GM12872 (cell line): ENCODE measurements around the gene ELSPBP1.
A peak's percentile ranks its signal among the peaks of the same experiment; 100 is the strongest.

Source experiments
- TF ChIP-seq, protein P1 (sequence below): IDR thresholded peaks from 3 replicates; pipeline ENCODE4 v1.5.1; 2011; ENCODE audit warnings: low read depth, mild to moderate bottlenecking, low read length, moderate library complexity; ENCODE audit not compliant: insufficient read depth

Gene ELSPBP1

DNA sequence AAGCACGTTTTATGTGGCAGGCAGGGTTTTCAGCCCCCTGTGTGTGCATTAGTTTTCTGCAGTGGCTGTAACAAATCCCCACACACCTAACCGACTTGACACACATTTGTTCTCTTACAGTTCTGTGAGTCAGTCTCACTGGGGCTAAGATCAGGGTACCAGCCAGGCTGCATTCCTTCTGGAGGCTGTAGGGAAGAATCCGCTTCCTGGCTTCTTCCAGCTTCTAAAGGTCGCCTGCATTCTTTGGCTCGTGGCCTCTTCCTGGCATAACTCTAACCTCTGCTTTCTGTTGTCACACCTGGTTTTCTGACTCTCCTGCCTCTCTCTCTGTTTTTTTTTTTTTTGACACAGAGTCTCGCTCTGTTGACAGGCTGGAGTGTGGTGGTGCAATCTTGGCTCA is 6.4 kb downstream of the ELSPBP1 start:
- TF ChIP-seq, protein P1, sequence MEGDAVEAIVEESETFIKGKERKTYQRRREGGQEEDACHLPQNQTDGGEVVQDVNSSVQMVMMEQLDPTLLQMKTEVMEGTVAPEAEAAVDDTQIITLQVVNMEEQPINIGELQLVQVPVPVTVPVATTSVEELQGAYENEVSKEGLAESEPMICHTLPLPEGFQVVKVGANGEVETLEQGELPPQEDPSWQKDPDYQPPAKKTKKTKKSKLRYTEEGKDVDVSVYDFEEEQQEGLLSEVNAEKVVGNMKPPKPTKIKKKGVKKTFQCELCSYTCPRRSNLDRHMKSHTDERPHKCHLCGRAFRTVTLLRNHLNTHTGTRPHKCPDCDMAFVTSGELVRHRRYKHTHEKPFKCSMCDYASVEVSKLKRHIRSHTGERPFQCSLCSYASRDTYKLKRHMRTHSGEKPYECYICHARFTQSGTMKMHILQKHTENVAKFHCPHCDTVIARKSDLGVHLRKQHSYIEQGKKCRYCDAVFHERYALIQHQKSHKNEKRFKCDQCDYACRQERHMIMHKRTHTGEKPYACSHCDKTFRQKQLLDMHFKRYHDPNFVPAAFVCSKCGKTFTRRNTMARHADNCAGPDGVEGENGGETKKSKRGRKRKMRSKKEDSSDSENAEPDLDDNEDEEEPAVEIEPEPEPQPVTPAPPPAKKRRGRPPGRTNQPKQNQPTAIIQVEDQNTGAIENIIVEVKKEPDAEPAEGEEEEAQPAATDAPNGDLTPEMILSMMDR = no peak

DNA sequence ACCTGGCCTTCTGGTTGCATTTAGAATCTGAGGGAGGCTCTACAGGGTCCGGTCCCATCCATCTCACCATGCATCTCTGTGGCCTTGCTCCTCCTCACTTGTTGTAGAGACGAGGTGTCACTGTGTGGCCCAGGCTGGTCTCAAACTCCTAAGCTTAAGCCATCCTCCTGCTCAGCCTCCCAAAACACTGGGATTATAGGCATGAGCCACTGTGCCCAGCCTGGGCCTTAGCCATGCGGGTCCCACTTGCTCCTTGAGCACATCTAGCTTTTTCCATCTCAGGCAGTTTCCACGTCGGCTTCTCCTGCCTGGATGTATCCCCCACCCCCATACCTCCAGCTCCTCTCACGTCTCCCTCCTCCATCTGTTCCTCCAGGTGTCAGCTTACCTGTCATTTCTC is 9.8 kb downstream of the ELSPBP1 start:
- TF ChIP-seq, protein P1 = no peak

DNA sequence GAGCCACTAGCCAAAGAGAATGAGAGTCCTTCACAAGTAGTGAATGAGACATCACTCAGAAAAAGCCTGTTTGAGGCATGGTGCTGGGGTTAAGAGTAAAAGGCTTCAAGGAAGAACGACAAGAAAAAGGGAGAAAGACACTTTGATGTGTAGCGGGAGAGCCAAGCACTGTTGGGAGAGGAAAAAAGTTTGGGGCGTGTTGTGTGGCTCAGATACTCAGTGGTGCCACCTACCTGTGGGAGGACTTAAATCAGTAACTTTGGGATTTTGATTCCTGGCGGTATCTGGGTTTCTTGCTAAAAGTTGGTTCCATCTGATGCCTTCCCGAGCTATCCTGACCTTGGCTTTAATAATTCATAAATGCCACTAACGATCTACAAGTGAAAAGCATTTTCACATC is 12.3 kb downstream of the ELSPBP1 start:
- TF ChIP-seq, protein P1 = peak; percentile 45; the same call in 2 of the 3 replicates

DNA sequence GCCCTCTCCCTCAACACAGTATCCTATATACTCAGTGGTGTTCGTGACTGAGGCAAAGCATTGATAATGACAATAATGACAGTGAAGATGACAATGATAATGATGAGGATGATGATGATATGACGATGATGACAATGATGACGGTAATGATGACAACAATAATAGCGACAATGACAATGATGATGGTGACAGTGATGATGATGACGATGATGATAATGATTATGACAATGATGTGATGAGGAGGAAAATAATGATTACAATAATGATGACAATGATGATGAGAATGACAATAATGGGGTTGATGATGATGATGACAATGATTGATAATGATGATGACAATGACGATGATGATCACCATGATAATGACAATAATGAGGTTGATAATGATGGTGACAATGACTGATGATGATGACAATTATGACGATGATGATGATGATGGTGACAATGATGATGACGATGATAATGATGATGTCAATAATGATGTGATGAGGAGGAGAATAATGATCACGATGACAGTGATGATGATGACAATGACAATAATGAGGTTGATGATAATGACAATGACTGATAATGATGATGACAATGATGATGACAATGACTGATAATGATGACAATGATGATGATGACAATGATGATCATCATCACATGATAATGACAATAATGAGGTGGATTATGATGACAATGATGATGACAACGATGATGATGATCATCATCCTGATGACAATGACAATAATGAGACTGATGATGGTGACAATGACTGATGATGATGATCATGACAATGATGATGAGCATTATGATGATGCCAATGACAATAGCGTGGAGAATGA is 16.7 kb downstream of the ELSPBP1 start:
- TF ChIP-seq, protein P1 = no peak

DNA sequence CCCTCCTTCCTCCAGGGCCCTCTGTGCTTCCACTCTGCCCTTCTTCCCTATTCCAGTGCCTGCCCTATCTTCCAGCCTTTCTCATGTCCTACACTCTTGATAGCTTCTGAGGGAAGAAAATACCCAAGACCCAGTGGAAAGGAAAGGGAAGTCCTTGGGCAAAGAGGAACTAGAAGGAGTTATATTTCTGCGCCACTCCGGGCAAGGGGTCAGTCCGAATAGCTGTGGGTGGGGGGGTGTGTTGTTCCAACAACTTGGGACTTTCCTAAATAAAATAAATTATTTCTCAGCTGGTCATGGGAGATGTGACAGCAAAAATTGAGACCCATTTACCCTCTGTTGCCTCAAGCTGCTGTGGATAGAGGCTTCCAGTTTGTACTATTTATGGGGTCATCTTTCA is 26.3 kb downstream of the ELSPBP1 start:
- TF ChIP-seq, protein P1 = no peak

DNA sequence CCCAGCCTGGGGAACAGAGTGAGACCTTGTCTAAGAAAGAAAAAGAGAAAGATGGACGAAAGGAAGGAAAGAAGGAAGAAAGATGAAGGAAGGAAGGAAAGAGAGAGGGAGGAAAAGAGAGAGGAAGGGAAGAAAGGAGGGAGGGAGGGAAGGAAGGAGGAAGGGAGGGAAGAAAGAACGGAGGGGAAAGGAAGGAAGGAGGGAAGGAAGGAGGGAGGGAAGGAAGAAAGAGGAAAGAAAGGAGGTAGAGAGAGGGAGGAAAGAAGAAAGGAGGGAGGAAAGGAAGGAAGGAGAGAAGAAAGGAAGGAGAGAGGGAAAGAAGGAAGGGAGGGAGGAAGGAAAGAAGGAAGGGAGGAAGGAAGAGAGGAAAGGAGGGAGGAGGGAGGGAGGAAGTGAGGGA is 28.6 kb downstream of the ELSPBP1 start:
- TF ChIP-seq, protein P1 = no peak

DNA sequence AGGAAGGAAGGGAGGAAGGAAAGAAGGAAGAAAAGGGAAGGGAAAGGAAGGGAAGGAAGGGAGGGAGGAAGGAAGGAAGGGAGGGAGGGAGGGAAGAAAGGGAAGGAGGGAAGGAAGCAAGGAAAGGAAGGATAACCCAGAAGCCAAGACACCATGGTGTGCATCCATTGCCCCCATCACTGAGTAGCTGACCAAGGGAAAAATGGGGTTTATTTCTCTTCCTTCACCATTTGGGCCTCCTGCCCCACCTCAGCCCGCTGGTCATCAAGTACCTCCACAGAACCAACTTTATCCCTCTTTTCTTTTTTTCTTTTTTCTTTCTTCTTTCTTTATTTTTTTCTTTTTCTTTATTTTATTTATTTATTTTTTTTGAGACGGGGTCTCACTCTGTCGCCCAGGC is 29.1 kb downstream of the ELSPBP1 start:
- TF ChIP-seq, protein P1 = no peak
